D721Med (cell line): Measurements from ENCODE around the gene CUEDC1.

Source experiments
- DNase-seq: peaks from one replicate; pipeline ENCODE4 v3.0.0; 2011; ENCODE audit warnings: low spot score; ENCODE audit not compliant: insufficient read length
- FAIRE-seq: peaks from 2 replicates; lab custom pipeline; 2011; peaks lifted over from hg19 to GRCh38; lab: Jason Lieb, UNC
- CTCF ChIP-seq: IDR thresholded peaks from 2 replicates; pipeline ENCODE4 v1.5.1; 2012; ENCODE audit warnings: mild to moderate bottlenecking, control low read depth; ENCODE audit not compliant: insufficient read depth; ENCODE audit errors: missing control alignments

The CUEDC1 gene

DNA sequence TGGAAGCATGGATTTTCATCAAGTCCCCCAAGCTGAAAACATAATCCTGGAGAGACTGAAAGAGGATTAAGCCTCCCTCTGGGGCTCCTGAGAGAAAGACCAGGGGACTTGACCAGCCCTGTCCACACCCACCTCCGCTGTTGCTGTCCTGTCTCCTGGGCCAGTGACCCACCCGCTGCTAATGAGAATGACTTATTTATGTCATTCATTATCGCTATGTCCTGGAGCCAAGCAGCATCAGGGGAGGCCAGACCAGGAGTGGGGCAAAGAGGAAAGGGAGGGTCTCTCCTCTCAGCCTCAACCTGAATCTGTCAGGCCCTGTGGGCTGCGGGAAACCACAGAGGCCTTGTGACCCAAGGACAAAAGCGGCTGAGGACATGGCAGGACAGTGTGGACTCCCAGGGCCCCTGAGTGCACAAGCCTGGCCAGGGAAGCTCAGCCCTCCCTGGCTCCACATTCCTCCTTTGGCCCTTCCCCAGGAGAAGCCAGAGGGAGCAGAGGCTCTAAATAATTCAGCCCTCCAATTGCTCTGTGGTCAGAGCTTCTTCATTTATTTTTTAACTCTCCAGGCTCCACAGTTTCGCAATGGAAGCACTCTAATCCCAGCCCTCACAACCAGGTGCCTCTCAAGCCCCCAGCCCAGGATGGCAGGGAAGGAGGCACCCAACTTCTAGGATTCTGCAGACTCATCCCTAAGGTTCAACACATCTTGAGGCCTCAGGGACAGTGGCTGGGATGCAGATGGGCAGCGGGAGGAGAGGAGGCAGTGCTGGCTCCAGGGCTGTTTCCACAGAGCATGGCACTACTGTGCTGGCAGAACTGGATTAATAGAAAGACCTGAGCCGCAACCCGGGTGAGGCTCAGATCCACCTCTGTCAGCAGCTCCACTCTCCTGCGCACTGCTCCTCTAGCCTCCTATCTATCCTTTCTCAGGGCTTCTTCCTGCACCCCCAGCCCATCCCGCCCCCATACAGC lies 19.1 kb downstream of the CUEDC1 start:
- FAIRE-seq: no peak
- no peak for TF ChIP-seq CTCF
- peak; percentile 77 for DNase-seq

- FAIRE-seq (no peak), DNase-seq (no peak)
These were observed 23.6 kb downstream of the CUEDC1 start for GRCh38 chr17:57931488-57932137.

GRCh38 chr17:57930239-57930638 lies 25.0 kb downstream of the CUEDC1 start:
- no peak for TF ChIP-seq CTCF
- no peak for DNase-seq
- no peak for FAIRE-seq

More at GRCh38 chr17:57931488-57932137, 23.6 kb downstream of the CUEDC1 start:
- no peak for TF ChIP-seq CTCF

DNA sequence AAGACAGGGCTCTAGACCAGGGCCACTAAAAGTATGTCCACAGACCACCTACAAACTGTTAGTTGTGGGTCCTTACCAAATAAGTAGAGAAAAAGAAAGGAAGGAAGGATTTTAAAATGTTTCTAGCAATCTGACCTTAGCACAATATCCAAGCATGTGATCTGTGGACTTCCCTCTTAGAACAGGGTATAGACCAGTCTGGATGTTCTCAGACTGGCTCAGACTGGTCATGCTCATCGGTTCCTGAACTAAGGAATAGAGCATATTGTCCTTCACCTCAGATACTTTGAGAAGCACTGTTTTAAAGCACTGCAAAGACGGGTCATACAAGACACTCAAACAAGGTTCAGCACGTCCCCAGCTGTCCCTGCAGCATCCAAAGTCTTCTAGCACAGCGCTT lies 25.8 kb downstream of the CUEDC1 start:
- FAIRE-seq: no peak
- no peak for DNase-seq

DNA sequence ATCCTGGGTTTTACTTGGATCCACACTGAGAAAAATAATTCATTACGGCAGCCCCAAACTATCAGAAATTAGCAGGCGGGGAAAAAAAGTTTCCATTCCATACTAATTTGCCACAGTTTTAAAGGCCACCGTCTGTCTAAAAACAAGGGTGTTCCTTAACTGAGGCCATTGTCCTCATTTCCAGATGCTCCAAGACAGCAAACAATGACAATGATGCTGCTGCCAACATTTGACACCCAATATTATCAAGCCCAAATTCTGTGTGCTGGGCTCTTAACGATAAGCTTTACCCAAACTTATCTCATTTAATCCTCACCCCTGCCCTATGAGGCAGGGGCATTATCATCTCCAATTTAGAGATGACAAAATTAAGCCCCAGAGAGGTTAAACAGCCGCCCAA lies 26.3 kb downstream of the CUEDC1 start:
- DNase-seq: no peak
- FAIRE-seq: no peak
- no peak for TF ChIP-seq CTCF

More for the DNA sequence above, 25.8 kb downstream of the CUEDC1 start:
- TF ChIP-seq CTCF: no peak

GRCh38 chr17:57927048-57927723 lies 28.0 kb downstream of the CUEDC1 start:
- FAIRE-seq: no peak
- no peak for TF ChIP-seq CTCF
- DNase-seq: no peak
